Measurements from ENCODE around the gene PPM1A. TPM values are rescaled to one million over a fixed set of nuclear protein-coding genes. Genes with fewer than 3 reads are reported as not detected.

The PPM1A gene
- polyA plus RNA-seq, 2 of the 4 experiments (the other 2 are of a cell fraction): 37.1 to 76.6 TPM

DNA sequence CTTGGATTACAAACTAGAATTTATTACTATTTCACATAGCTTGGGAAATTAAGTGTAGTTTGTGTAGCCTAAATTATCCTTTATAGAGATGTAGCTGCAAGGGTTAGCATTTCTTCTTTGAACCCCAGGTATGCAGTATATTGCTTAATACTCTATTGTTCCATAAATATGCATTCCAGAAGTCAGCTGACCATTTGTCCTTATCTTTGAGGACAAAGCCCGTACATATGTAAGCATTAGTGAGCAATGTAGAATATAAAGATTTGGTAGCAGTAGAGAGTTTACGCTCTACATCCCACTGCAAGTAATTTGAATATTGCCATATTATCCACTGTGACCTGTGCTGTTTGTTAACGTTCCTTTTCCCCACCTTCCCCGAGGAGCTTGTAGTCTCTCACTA lies 26.9 kb downstream of the PPM1A start:
- H3K4me1 ChIP-seq: peaks cover 23% of the 10 kb centered on the region
- no peak overlapping the region for H3K4me2 ChIP-seq
- H3K27ac ChIP-seq: no peak overlapping the region
- FAIRE-seq (no peak), ATAC-seq (no peak), DNase-seq (ENCODE audit: low read depth in 1 of 2, low spot score in 1 of 2) (no peak)
- WGBS (ENCODE audit: missing lambda C conversion rate): 66% methylated on average over 4 of the region's 4 CpGs
- TF ChIP-seq ZC3H11A (IDR thresholded peaks at IDR 0.05) (no peak), ESRRA (IDR thresholded peaks at IDR 0.05; ENCODE audit: borderline replicate concordance, low read length) (no peak), E2F6 (IDR thresholded peaks at IDR 0.05; ENCODE audit: borderline replicate concordance, low read depth) (no peak), NFE2L2 (conservative IDR thresholded peaks at IDR 0.05; ENCODE audit: low read length) (no peak), RCOR1 (IDR thresholded peaks at IDR 0.05; ENCODE audit: low read depth, low read length) (no peak), TP53 (CRISPR knock-in tag; IDR thresholded peaks at IDR 0.05) (no peak), RFX5 (IDR thresholded peaks at IDR 0.05) (no peak), ATOH8 (CRISPR knock-in tag; IDR thresholded peaks at IDR 0.05; ENCODE audit: low read depth) (no peak), CEBPB (IDR thresholded peaks at IDR 0.05) (no peak), HOXA7 (CRISPR knock-in tag; IDR thresholded peaks at IDR 0.05) (no peak), BHLHE40 (IDR thresholded peaks at IDR 0.05; ENCODE audit: low read depth, low read length) (no peak)
- no peaks in the 10 kb centered on the region for H3K9me3 ChIP-seq
- ChIA-PET POLR2A (no interaction called here), CTCF (no interaction called here)
- no peak overlapping the region for H3K4me3 ChIP-seq

DNA sequence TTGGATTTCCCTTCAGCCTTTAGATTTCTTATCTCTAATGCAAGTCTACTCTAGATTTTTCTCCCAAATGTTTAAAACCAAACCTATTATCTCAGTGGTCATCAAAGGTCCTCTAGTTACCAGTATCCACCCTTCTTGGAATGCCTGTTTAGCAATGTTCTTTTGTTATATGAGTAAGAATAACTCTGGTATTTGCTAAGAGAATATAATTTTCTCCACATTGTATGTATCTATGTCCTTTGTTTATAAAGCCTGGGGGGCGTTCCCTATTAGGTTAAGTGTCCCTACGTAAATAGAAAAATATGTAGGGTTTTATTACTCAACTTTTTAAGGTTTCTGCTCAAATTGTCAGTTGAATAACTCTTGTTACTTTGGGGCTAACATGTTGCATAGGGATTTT lies 27.3 kb downstream of the PPM1A start:
- H3K27ac ChIP-seq: no peak overlapping the region
- DNase-seq (ENCODE audit: low read depth in 1 of 2, low spot score in 1 of 2) (no peak), ATAC-seq (no peak), FAIRE-seq (no peak)
- TF ChIP-seq, protein P1, sequence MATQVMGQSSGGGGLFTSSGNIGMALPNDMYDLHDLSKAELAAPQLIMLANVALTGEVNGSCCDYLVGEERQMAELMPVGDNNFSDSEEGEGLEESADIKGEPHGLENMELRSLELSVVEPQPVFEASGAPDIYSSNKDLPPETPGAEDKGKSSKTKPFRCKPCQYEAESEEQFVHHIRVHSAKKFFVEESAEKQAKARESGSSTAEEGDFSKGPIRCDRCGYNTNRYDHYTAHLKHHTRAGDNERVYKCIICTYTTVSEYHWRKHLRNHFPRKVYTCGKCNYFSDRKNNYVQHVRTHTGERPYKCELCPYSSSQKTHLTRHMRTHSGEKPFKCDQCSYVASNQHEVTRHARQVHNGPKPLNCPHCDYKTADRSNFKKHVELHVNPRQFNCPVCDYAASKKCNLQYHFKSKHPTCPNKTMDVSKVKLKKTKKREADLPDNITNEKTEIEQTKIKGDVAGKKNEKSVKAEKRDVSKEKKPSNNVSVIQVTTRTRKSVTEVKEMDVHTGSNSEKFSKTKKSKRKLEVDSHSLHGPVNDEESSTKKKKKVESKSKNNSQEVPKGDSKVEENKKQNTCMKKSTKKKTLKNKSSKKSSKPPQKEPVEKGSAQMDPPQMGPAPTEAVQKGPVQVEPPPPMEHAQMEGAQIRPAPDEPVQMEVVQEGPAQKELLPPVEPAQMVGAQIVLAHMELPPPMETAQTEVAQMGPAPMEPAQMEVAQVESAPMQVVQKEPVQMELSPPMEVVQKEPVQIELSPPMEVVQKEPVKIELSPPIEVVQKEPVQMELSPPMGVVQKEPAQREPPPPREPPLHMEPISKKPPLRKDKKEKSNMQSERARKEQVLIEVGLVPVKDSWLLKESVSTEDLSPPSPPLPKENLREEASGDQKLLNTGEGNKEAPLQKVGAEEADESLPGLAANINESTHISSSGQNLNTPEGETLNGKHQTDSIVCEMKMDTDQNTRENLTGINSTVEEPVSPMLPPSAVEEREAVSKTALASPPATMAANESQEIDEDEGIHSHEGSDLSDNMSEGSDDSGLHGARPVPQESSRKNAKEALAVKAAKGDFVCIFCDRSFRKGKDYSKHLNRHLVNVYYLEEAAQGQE (IDR thresholded peaks at IDR 0.05): no peak
- TF ChIP-seq, protein P2, sequence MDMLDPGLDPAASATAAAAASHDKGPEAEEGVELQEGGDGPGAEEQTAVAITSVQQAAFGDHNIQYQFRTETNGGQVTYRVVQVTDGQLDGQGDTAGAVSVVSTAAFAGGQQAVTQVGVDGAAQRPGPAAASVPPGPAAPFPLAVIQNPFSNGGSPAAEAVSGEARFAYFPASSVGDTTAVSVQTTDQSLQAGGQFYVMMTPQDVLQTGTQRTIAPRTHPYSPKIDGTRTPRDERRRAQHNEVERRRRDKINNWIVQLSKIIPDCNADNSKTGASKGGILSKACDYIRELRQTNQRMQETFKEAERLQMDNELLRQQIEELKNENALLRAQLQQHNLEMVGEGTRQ (IDR thresholded peaks at IDR 0.05): no peak
- WGBS (ENCODE audit: missing lambda C conversion rate): 44% methylated on average over 2 of the region's 2 CpGs
- H3K4me2 ChIP-seq: no peak overlapping the region
- ChIA-PET POLR2A (no interaction called here), CTCF (no interaction called here)
- no peaks in the 10 kb centered on the region for H3K9me3 ChIP-seq
- no peak overlapping the region for H3K4me3 ChIP-seq
- H3K4me1 ChIP-seq: peaks cover 23% of the 10 kb centered on the region

DNA sequence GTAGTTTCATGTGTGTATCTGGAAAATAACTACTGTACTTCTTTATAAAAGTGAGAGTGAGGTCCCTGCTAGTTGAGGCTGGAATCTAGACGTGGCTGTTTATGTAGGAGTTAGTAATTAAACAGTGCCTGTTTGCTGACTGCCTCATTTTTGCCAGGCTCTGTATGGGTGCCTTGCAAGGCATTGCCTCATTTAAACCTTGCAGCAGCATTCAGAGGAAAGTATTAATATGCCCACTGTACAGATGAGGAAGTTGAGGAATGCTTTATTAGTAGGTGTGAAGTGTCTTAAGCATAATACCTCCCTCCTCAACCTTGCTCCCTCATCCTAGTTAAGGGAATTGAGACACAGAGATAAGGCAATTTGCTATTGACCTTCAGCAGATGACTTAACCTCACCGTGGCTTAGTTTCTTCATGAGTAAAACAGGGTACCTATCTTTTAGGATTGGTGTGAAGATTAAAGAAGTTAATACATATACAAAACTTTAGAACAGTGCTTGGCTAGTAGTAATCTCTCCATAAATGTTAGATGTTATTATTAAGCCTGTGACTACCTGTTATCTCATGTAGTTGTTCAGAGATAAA lies 28.7 kb downstream of the PPM1A start:
- ChIA-PET CTCF (no interaction called here), POLR2A (no interaction called here)
- H3K4me3 ChIP-seq: no peak overlapping the region
- ATAC-seq: no peak
- no peak overlapping the region for H3K27ac ChIP-seq
- no peak for DNase-seq (ENCODE audit: low read depth in 1 of 2, low spot score in 1 of 2)
- 63% methylated on average over 2 of the region's 2 CpGs for WGBS (ENCODE audit: missing lambda C conversion rate)
- peaks cover 18% of the 10 kb centered on the region for H3K4me1 ChIP-seq
- H3K9me3 ChIP-seq: no peaks in the 10 kb centered on the region
- no peak for FAIRE-seq
- H3K4me2 ChIP-seq: no peak overlapping the region
- no peak for TF ChIP-seq TFCP2L1 (CRISPR knock-in tag; IDR thresholded peaks at IDR 0.05)
- TF ChIP-seq MYC (IDR thresholded peaks at IDR 0.05; ENCODE audit: borderline replicate concordance, low read length): no peak
- no peak for TF ChIP-seq ATOH8 (CRISPR knock-in tag; IDR thresholded peaks at IDR 0.05; ENCODE audit: low read depth)
- no peak for TF ChIP-seq HES2 (IDR thresholded peaks at IDR 0.05)
- no peak for TF ChIP-seq FOXS1 (CRISPR knock-in tag; IDR thresholded peaks at IDR 0.05)
- TF ChIP-seq RNF2 (IDR thresholded peaks at IDR 0.05; ENCODE audit: borderline replicate concordance, low read depth): no peak
- TF ChIP-seq RFX5 (IDR thresholded peaks at IDR 0.05): no peak
- TF ChIP-seq, protein P3, sequence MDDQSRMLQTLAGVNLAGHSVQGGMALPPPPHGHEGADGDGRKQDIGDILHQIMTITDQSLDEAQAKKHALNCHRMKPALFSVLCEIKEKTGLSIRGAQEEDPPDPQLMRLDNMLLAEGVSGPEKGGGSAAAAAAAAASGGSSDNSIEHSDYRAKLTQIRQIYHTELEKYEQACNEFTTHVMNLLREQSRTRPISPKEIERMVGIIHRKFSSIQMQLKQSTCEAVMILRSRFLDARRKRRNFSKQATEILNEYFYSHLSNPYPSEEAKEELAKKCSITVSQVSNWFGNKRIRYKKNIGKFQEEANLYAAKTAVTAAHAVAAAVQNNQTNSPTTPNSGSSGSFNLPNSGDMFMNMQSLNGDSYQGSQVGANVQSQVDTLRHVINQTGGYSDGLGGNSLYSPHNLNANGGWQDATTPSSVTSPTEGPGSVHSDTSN (IDR thresholded peaks at IDR 0.05): no peak
- no peak for TF ChIP-seq BHLHE40 (IDR thresholded peaks at IDR 0.05; ENCODE audit: low read depth, low read length)
- no peak for TF ChIP-seq PHF8 (IDR thresholded peaks at IDR 0.05; ENCODE audit: borderline replicate concordance, low read depth)
- no peak for TF ChIP-seq NFE2L2 (conservative IDR thresholded peaks at IDR 0.05; ENCODE audit: low read length)
- TF ChIP-seq HOXB5 (CRISPR knock-in tag; IDR thresholded peaks at IDR 0.05): no peak
- TF ChIP-seq CEBPB (IDR thresholded peaks at IDR 0.05): no peak
- no peak for TF ChIP-seq FOSL2 (IDR thresholded peaks at IDR 0.05)
- TF ChIP-seq FOSL2 (CRISPR knock-in tag; IDR thresholded peaks at IDR 0.05): no peak
- TF ChIP-seq MAX (IDR thresholded peaks at IDR 0.05): no peak

Measured in A549 (cell line).